Activated CD4-positive, CD25-positive, alpha-beta regulatory T cell treated with anti-CD3 and anti-CD28 coated beads, Interleukin-2, amount 50 U/mL, for 24 hours (primary cell): ENCODE data around the gene RNF145.
A peak's percentile ranks its signal among the peaks of the same experiment; 100 is the strongest.
"Not testable (repeated sequence)": the region's sequence is repeated elsewhere in the genome, so short reads cannot be mapped to it uniquely, and the experiment has no call there.

Source experiments
- ATAC-seq, 2 donors: fragments of 150-1000 bp; cut with Tn5 transposase; one replicate each; pipeline ENCODE4 v1.10.0; 2021; ENCODE audit warnings: mild to moderate bottlenecking in 1 of 2, moderate library complexity in 1 of 2

The RNF145 gene

GRCh38 chr5:159156426-159157238 lies 52.7 kb downstream of the RNF145 start:
- peak; percentile 35 to 63 for ATAC-seq

- no peak for ATAC-seq
Measured at GRCh38 chr5:159155960-159156359, 53.4 kb downstream of the RNF145 start.

- no peak for ATAC-seq
Measured at GRCh38 chr5:159152876-159153275, 56.5 kb downstream of the RNF145 start.

- no peak for ATAC-seq
Measured at GRCh38 chr5:159149085-159149484, 60.3 kb downstream of the RNF145 start.

GRCh38 chr5:159147976-159148375 lies 61.4 kb downstream of the RNF145 start:
- ATAC-seq, result no peak

- ATAC-seq, result no peak
Measured at GRCh38 chr5:159146839-159147238, 62.5 kb downstream of the RNF145 start.

- not testable (repeated sequence) for ATAC-seq
Measured at GRCh38 chr5:159145160-159145559, 64.2 kb downstream of the RNF145 start.

GRCh38 chr5:159139802-159140201 lies 69.6 kb downstream of the RNF145 start:
- no peak for ATAC-seq

GRCh38 chr5:159135896-159136531 lies 73.3 kb downstream of the RNF145 start:
- ATAC-seq, result no peak

- ATAC-seq, result peak in 1 of 2 donors; percentile 41
Measured at GRCh38 chr5:159133041-159133741, 76.2 kb downstream of the RNF145 start.

- ATAC-seq, result no peak
Measured at GRCh38 chr5:159132429-159133040, 76.8 kb downstream of the RNF145 start.

GRCh38 chr5:159131951-159132350 lies 77.4 kb downstream of the RNF145 start:
- no peak for ATAC-seq

- no peak for ATAC-seq
Measured at GRCh38 chr5:159130871-159131270, 78.5 kb downstream of the RNF145 start.

GRCh38 chr5:159128070-159128541 lies 81.2 kb downstream of the RNF145 start:
- ATAC-seq, result no peak

GRCh38 chr5:159123700-159124099 lies 85.7 kb downstream of the RNF145 start:
- peak; percentile 21 to 49 for ATAC-seq

- no peak for ATAC-seq
Measured at GRCh38 chr5:159123189-159123588, 86.2 kb downstream of the RNF145 start.

GRCh38 chr5:159121061-159121460 lies 88.3 kb downstream of the RNF145 start:
- no peak for ATAC-seq

- peak; percentile 62 to 68 for ATAC-seq
Measured at GRCh38 chr5:159120446-159120845, 88.9 kb downstream of the RNF145 start.

- ATAC-seq, result not testable (repeated sequence)
Measured at GRCh38 chr5:159119842-159120241, 89.5 kb downstream of the RNF145 start.

GRCh38 chr5:159118958-159119659 lies 90.2 kb downstream of the RNF145 start:
- ATAC-seq, result not testable (repeated sequence)

- ATAC-seq, result no peak
Measured at GRCh38 chr5:159113405-159113804, 95.9 kb downstream of the RNF145 start.

GRCh38 chr5:159112436-159112835 lies 96.9 kb downstream of the RNF145 start:
- no peak for ATAC-seq
